ENCODE data around the gene TMEM221. TPM values are rescaled to one million over a fixed set of nuclear protein-coding genes. Genes with fewer than 3 reads are reported as not detected.

Gene TMEM221
- total and polyA plus RNA-seq, 2 donors (not counting 3 experiments of a cell fraction or from before 2014, with no cell fraction given): 0.08 TPM; not detected in 1

GRCh38 chr19:17421942-17422341 is 26.5 kb downstream of the TMEM221 start:
- H3K4me1 ChIP-seq (ENCODE audit: control insufficient read depth, extremely low read depth, insufficient read depth, low read length): peaks cover 14% of the 10 kb centered on the region
- ChIA-PET CTCF (no interaction called here), POLR2A (no interaction called here)
- no peaks in the 10 kb centered on the region for H3K36me3 ChIP-seq (ENCODE audit: control insufficient read depth in 2 of 2, extremely low read depth in 1 of 2, insufficient read depth in 2 of 2, low read length in 2 of 2)
- no peak overlapping the region for H2AFZ ChIP-seq (ENCODE audit: low read depth, low read length)
- H3K27ac ChIP-seq (ENCODE audit: insufficient read depth, low read depth, low read length): no peak overlapping the region
- dilution Hi-C loops (cut with MboI; ENCODE audit: extremely low pct_ligation_motif_present, low sequenced_read_pairs): no loop called here
- H3K9me1 ChIP-seq (replicated peaks; ENCODE audit: control insufficient read depth, extremely low read depth, insufficient read depth, low read length): no peaks in the 10 kb centered on the region
- BruUV-seq (replicated peaks): no TSS peak
- H3K9me3 ChIP-seq (replicated peaks; ENCODE audit: control insufficient read depth, insufficient read depth, low read length): no peaks in the 10 kb centered on the region
- intact Hi-C loops (cut with micrococcal nuclease): no loop called here
- H4K20me1 ChIP-seq (replicated peaks; ENCODE audit: control insufficient read depth, extremely low read depth, insufficient read depth, low read length): no peaks in the 10 kb centered on the region
- H3K9ac ChIP-seq (replicated peaks; ENCODE audit: extremely low read depth, insufficient read depth, low read length): no peak overlapping the region
- no peak overlapping the region for H3K4me3 ChIP-seq (replicated peaks in 1 of 3; ENCODE audit: insufficient read depth in 1 of 3, low read depth in 1 of 3, low read length in 3 of 3)
- no peak overlapping the region for H3K4me2 ChIP-seq (ENCODE audit: insufficient read depth, low read length)
- FAIRE-seq: no peak
- DNase-seq (ENCODE audit: low read depth, low spot score): no peak
- no peaks in the 10 kb centered on the region for H3K79me2 ChIP-seq (ENCODE audit: control insufficient read depth, insufficient read depth, low read length)
- TF ChIP-seq MYC (IDR thresholded peaks at IDR 0.05; ENCODE audit: low read depth, low read length) (no peak), MAX (IDR thresholded peaks at IDR 0.05; ENCODE audit: insufficient read depth, insufficient read length) (no peak), GATA2 (IDR thresholded peaks at IDR 0.05; ENCODE audit: insufficient read depth, insufficient read length, low read depth, low read length) (no peak), FOS (IDR thresholded peaks at IDR 0.05; ENCODE audit: borderline replicate concordance, insufficient read depth, low read length) (no peak), POLR2AphosphoS5 (IDR thresholded peaks at IDR 0.05; ENCODE audit: insufficient read depth, low read depth, low read length) (no peak), JUN (IDR thresholded peaks at IDR 0.05; ENCODE audit: borderline replicate concordance, insufficient read depth, insufficient read length, low read depth) (no peak)
- no peaks in the 10 kb centered on the region for H3K27me3 ChIP-seq (ENCODE audit: control insufficient read depth in 2 of 2, insufficient read depth in 2 of 2, low read length in 2 of 2)

- BruUV-seq (replicated peaks): TSS peak; percentile 11
- TF ChIP-seq MAX (IDR thresholded peaks at IDR 0.05; ENCODE audit: insufficient read depth, insufficient read length) (no peak), CTCF (IDR thresholded peaks at IDR 0.05; ENCODE audit: extremely low read depth in 1 of 2, insufficient read depth in 1 of 2, low read depth in 1 of 2, low read length in 2 of 2) (peak; percentile 8 to 39), POLR2A (IDR thresholded peaks at IDR 0.05; ENCODE audit: low read depth, low read length) (peak; percentile 13), JUN (IDR thresholded peaks at IDR 0.05; ENCODE audit: borderline replicate concordance, insufficient read depth, insufficient read length, low read depth) (no peak)
- ChIA-PET POLR2A (no interaction called here), CTCF (interaction anchor here (1.0 to 1.5 kb wide), 3 partner anchors 15 to 26 kb away, joined by 3 to 12 read pairs (median 5); partner anchors contain the start of genes BST2 and CCDC194)
- dilution Hi-C loops (cut with MboI; ENCODE audit: extremely low pct_ligation_motif_present, low sequenced_read_pairs) (no loop called here), intact Hi-C loops (cut with micrococcal nuclease) (loop anchor here (1.0 kb wide), 1 partner anchor 25 kb away; no protein-coding TSS in a partner anchor)
- no peaks in the 10 kb centered on the region for H3K9me1 ChIP-seq (replicated peaks; ENCODE audit: control insufficient read depth, extremely low read depth, insufficient read depth, low read length)
- H3K27me3 ChIP-seq (ENCODE audit: control insufficient read depth in 2 of 2, insufficient read depth in 2 of 2, low read length in 2 of 2): no peaks in the 10 kb centered on the region
- no peaks in the 10 kb centered on the region for H4K20me1 ChIP-seq (replicated peaks; ENCODE audit: control insufficient read depth, extremely low read depth, insufficient read depth, low read length)
- H3K4me1 ChIP-seq (ENCODE audit: control insufficient read depth, extremely low read depth, insufficient read depth, low read length): peaks cover 14% of the 10 kb centered on the region
- H3K27ac ChIP-seq (ENCODE audit: insufficient read depth, low read depth, low read length): no peak overlapping the region
- DNase-seq (ENCODE audit: low read depth, low spot score): peak; percentile 67
- H3K9me3 ChIP-seq (replicated peaks; ENCODE audit: control insufficient read depth, insufficient read depth, low read length): no peaks in the 10 kb centered on the region
- FAIRE-seq: peak; percentile 73
- H2AFZ ChIP-seq (ENCODE audit: low read depth, low read length): peak overlapping the region; percentile 81
- no peak overlapping the region for H3K9ac ChIP-seq (replicated peaks; ENCODE audit: extremely low read depth, insufficient read depth, low read length)
- H3K36me3 ChIP-seq (ENCODE audit: control insufficient read depth in 2 of 2, extremely low read depth in 1 of 2, insufficient read depth in 2 of 2, low read length in 2 of 2): no peaks in the 10 kb centered on the region
- peak overlapping the region; percentile 66 to 79 (median 68) for H3K4me3 ChIP-seq (replicated peaks in 1 of 3; ENCODE audit: insufficient read depth in 1 of 3, low read depth in 1 of 3, low read length in 3 of 3)
- no peaks in the 10 kb centered on the region for H3K79me2 ChIP-seq (ENCODE audit: control insufficient read depth, insufficient read depth, low read length)
- peak overlapping the region; percentile 36 for H3K4me2 ChIP-seq (ENCODE audit: insufficient read depth, low read length)
Measured at GRCh38 chr19:17420475-17420924, 28.0 kb downstream of the TMEM221 start.

Data from endothelial cell of umbilical vein (primary cell).